Neural cell (in vitro differentiated cells): Measurements from ENCODE around the gene PHACTR4. TPM values are rescaled to one million over a fixed set of nuclear protein-coding genes. Genes with fewer than 3 reads are reported as not detected.
A peak's percentile ranks its signal among the peaks of the same experiment; 100 is the strongest.

Experiments
- H2AFZ ChIP-seq: fragments of 200-600, 300-800 bp; sonication (generic), shearing (Covaris generic); 2 replicates; pipeline ENCODE4 v1.6.0; 2014; ENCODE audit warnings: low read depth, mild to moderate bottlenecking, antibody characterized with exemption, low read length, moderate library complexity
- H3F3A ChIP-seq: fragments of 200-600 bp; shearing (Covaris generic); 2 replicates; pipeline ENCODE4 v1.6.1; 2016; ENCODE audit warnings: mild to moderate bottlenecking, moderate library complexity, mixed read lengths, antibody characterized with exemption, low read length; ENCODE audit not compliant: insufficient read depth, poor library complexity, severe bottlenecking
- H3K27ac ChIP-seq: fragments of 200-600, 300-800 bp; sonication (generic), shearing (Covaris generic); 2 replicates; pipeline ENCODE4 v1.5.1; 2014; ENCODE audit warnings: mild to moderate bottlenecking, low read length, moderate library complexity
- H3K27me3 ChIP-seq: fragments of 300-800, 200-600 bp; sonication (generic), shearing (Covaris generic); 2 replicates; pipeline ENCODE4 v1.6.0; 2014; ENCODE audit warnings: mild to moderate bottlenecking, low read depth, low read length, moderate library complexity; ENCODE audit not compliant: insufficient read depth
- H3K36me3 ChIP-seq: fragments of 300-800, 200-600 bp; sonication (generic), shearing (Covaris generic); 2 replicates; pipeline ENCODE4 v1.5.1; 2014; ENCODE audit warnings: mild to moderate bottlenecking, antibody characterized with exemption, low read length, moderate library complexity; ENCODE audit not compliant: insufficient read depth
- H3K4me2 ChIP-seq: fragments of 300-800, 200-600 bp; sonication (generic), shearing (Covaris generic); 2 replicates; pipeline ENCODE4 v1.6.0; 2014; ENCODE audit warnings: mild to moderate bottlenecking, low read length
- H3K4me3 ChIP-seq: fragments of 300-800, 200-600 bp; sonication (generic), shearing (Covaris generic); 2 replicates; pipeline ENCODE4 v1.5.1; 2014; ENCODE audit warnings: mild to moderate bottlenecking, low read length, moderate library complexity
- H3K79me2 ChIP-seq: fragments of 200-600 bp; shearing (Covaris generic); replicated peaks from 2 replicates; pipeline ENCODE4 v1.6.0; 2014; ENCODE audit warnings: mild to moderate bottlenecking, low read length, moderate library complexity; ENCODE audit not compliant: insufficient read depth
- H3K9ac ChIP-seq: fragments of 300-800, 200-600 bp; sonication (generic), shearing (Covaris generic); 2 replicates; pipeline ENCODE4 v1.6.1; 2016; ENCODE audit warnings: mild to moderate bottlenecking, low read length, mixed read lengths
- H3K9me2 ChIP-seq: fragments of 200-600 bp; shearing (Covaris generic); 2 replicates; pipeline ENCODE4 v1.6.1; 2016; ENCODE audit warnings: mild to moderate bottlenecking, low read length, mixed read lengths; ENCODE audit not compliant: insufficient read depth
- H3K9me3 ChIP-seq: fragments of 200-600, 300-800 bp; sonication (generic), shearing (Covaris generic); 2 replicates; pipeline ENCODE4 v1.6.1; 2016; ENCODE audit warnings: mild to moderate bottlenecking, mixed run types, low read length, moderate library complexity, mixed read lengths
- H4K20me1 ChIP-seq: fragments of 200-600 bp; shearing (Covaris generic); 2 replicates; pipeline ENCODE4 v1.6.1; 2016; ENCODE audit warnings: mild to moderate bottlenecking, mixed run types; ENCODE audit not compliant: insufficient read depth
- CTCF ChIP-seq: fragments of 450-650 bp; IDR thresholded peaks from 2 replicates; pipeline ENCODE4 v1.5.1; 2014; ENCODE audit warnings: antibody characterized with exemption, mild to moderate bottlenecking, moderate library complexity; ENCODE audit not compliant: poor library complexity, severe bottlenecking
- EP300 ChIP-seq: fragments of 450-650 bp; conservative IDR thresholded peaks from 2 replicates; pipeline ENCODE4 v1.6.1; 2014; ENCODE audit warnings: antibody characterized with exemption, mild to moderate bottlenecking, moderate library complexity; ENCODE audit not compliant: poor library complexity, severe bottlenecking
- EZH2 ChIP-seq: fragments of 200-600, 300-800 bp; shearing (Covaris generic), sonication (generic); IDR thresholded peaks from 2 replicates; pipeline ENCODE4 v1.6.1; 2014; ENCODE audit warnings: antibody characterized with exemption, low read length, borderline replicate concordance, mild to moderate bottlenecking; ENCODE audit not compliant: insufficient read depth, poor library complexity, severe bottlenecking
- MXI1 ChIP-seq: fragments of 450-650 bp; conservative IDR thresholded peaks from 2 replicates; pipeline ENCODE4 v1.6.1; 2014; ENCODE audit warnings: antibody characterized with exemption, mild to moderate bottlenecking; ENCODE audit not compliant: poor library complexity, severe bottlenecking
- POLR2AphosphoS5 ChIP-seq: IDR thresholded peaks from 2 replicates; pipeline ENCODE4 v1.6.1; 2012
- RAD21 ChIP-seq: fragments of 450-650 bp; conservative IDR thresholded peaks from 2 replicates; pipeline ENCODE4 v1.6.1; 2014; ENCODE audit warnings: antibody characterized with exemption, mild to moderate bottlenecking, moderate library complexity
- REST ChIP-seq: IDR thresholded peaks from 2 replicates; pipeline ENCODE4 v1.6.1; 2012; ENCODE audit warnings: borderline replicate concordance
- SMC3 ChIP-seq: fragments of 450-650 bp; conservative IDR thresholded peaks from 2 replicates; pipeline ENCODE4 v1.6.1; 2014; ENCODE audit warnings: antibody characterized with exemption, mild to moderate bottlenecking, moderate library complexity; ENCODE audit not compliant: poor library complexity
- TAF1 ChIP-seq: IDR thresholded peaks from 2 replicates; pipeline ENCODE4 v1.6.1; 2012; ENCODE audit warnings: low read depth
- polyA plus RNA-seq: library from polyadenylated mRNA; depleted of rRNA; stranded (reverse); fragments of >200 nt; gene quantifications from 2 replicates; pipeline ENCODE4 v1.2.3, GENCODE V29; 2014

PHACTR4 gene
- polyA plus RNA-seq, 1 donor from 2014 or later, result 7.9 TPM

- H3K79me2 ChIP-seq, result peaks cover 15% of the 10 kb centered on the region
- H4K20me1 ChIP-seq, result no peaks in the 10 kb centered on the region
- H2AFZ ChIP-seq, result no peak overlapping the region
- peak overlapping the region; percentile 77 for H3K9ac ChIP-seq
- peak overlapping the region; percentile 98 for H3K4me2 ChIP-seq
- no peaks in the 10 kb centered on the region for H3F3A ChIP-seq
- peak overlapping the region; percentile 85 for H3K27ac ChIP-seq
- no peaks in the 10 kb centered on the region for H3K9me3 ChIP-seq
- peaks cover 6% of the 10 kb centered on the region for H3K36me3 ChIP-seq
- H3K9me2 ChIP-seq, result no peaks in the 10 kb centered on the region
- peak overlapping the region; percentile 85 for H3K4me3 ChIP-seq
- TF ChIP-seq CTCF (no peak), TAF1 (no peak), RAD21 (no peak), REST (no peak), EZH2 (no peak), MXI1 (no peak), EP300 (no peak), SMC3 (no peak), POLR2AphosphoS5 (no peak)
- no peaks in the 10 kb centered on the region for H3K27me3 ChIP-seq
These were observed 137.3 kb downstream of the PHACTR4 start for GRCh38 chr1:28506907-28507246.

- no peak overlapping the region for H3K27ac ChIP-seq
- no peak for TF ChIP-seq RAD21
- TF ChIP-seq REST, result no peak
- no peak for TF ChIP-seq POLR2AphosphoS5
- no peak for TF ChIP-seq TAF1
- no peak for TF ChIP-seq EZH2
- TF ChIP-seq SMC3, result no peak
- TF ChIP-seq EP300, result no peak
- TF ChIP-seq MXI1, result no peak
- TF ChIP-seq CTCF, result no peak
- H3K36me3 ChIP-seq, result peaks cover 6% of the 10 kb centered on the region
- no peaks in the 10 kb centered on the region for H3K27me3 ChIP-seq
- H3K79me2 ChIP-seq, result peaks cover 15% of the 10 kb centered on the region
- H2AFZ ChIP-seq, result no peak overlapping the region
- peak overlapping the region; percentile 77 for H3K9ac ChIP-seq
- H4K20me1 ChIP-seq, result no peaks in the 10 kb centered on the region
- H3K4me3 ChIP-seq, result peak overlapping the region; percentile 85
- H3K4me2 ChIP-seq, result peak overlapping the region; percentile 98
- no peaks in the 10 kb centered on the region for H3F3A ChIP-seq
- H3K9me3 ChIP-seq, result no peaks in the 10 kb centered on the region
- H3K9me2 ChIP-seq, result no peaks in the 10 kb centered on the region
These were observed 137.7 kb downstream of the PHACTR4 start for GRCh38 chr1:28507247-28507645.
